Lower leg skin (tissue), 4 donors: ENCODE measurements around the gene SHANK1. TPM values are rescaled to one million over a fixed set of nuclear protein-coding genes. Genes with fewer than 3 reads are reported as not detected.

Source experiments
- DNase-seq, 2 donors: peaks; one replicate each; pipeline ENCODE4 v3.0.0-alpha.2; 2019; ENCODE audit warnings: low spot score in 2 of 2
- H3K4me3 ChIP-seq: fragments of 200-600 bp; sonication (generic); 2 replicates; pipeline ENCODE4 v1.5.1; 2017; ENCODE audit warnings: mild to moderate bottlenecking, low read depth; ENCODE audit not compliant: poor library complexity, severe bottlenecking
- POLR2A ChIP-seq, 2 donors: fragments of 450-650 bp; IDR thresholded peaks; one replicate each; pipeline ENCODE4 v1.6.1; 2016 to 2017; ENCODE audit warnings: antibody characterized with exemption in 2 of 2, mild to moderate bottlenecking in 1 of 2, moderate library complexity in 1 of 2
- WGBS, 2 donors: methylation state at CpG; one replicate each; pipeline ENCODE4 v1.1.5; 2018; 5-methylcytosine and 5-hydroxymethylcytosine counted together
- intact Hi-C: fragments of 100-400 bp; cut with DNase I; formaldehyde crosslinking; loops from one replicate; pipeline ENCODE4 v1.15.0; 2023; ENCODE audit warnings: low total_unique reads
- total RNA-seq, 4 donors: library from RNA; depleted of rRNA; stranded (reverse); fragments of >200 nt; gene quantifications; one replicate each; pipeline ENCODE4 v1.1.0, GENCODE V29; 2016
- TF ChIP-seq, protein P1 (sequence below), 3 donors: fragments of 450-650 bp; IDR thresholded peaks; one replicate each; pipeline ENCODE4 v1.5.1; 2016; ENCODE audit warnings: antibody characterized with exemption in 3 of 3, mild to moderate bottlenecking in 3 of 3, moderate library complexity in 2 of 3

Gene SHANK1
- total RNA-seq, 4 donors from 2014 or later = 0.30 to 1.6 (median 0.67) TPM

DNA sequence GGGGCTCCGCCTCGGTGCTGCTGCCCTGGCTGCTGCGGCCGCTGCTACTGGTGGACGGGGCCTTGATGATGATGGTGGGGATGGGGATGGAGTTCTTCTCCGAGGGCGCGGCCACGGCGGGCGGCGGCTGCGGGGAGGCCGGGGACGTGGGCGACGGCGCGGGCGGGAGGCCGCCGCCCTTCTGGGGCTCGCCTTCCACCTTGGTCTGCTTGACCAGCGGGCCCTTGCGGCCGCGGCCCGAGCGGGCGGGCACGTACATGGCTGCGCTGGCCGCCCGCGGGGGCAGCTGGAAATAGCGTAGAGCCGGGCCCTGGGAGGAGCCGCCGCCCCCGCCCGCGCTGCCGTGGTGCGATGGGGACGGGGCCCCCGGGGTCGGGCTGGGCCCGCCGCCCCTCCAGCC lies 51.2 kb downstream of the SHANK1 start:
- no peak for TF ChIP-seq POLR2A (IDR thresholded peaks at IDR 0.05)
- TF ChIP-seq, protein P1, sequence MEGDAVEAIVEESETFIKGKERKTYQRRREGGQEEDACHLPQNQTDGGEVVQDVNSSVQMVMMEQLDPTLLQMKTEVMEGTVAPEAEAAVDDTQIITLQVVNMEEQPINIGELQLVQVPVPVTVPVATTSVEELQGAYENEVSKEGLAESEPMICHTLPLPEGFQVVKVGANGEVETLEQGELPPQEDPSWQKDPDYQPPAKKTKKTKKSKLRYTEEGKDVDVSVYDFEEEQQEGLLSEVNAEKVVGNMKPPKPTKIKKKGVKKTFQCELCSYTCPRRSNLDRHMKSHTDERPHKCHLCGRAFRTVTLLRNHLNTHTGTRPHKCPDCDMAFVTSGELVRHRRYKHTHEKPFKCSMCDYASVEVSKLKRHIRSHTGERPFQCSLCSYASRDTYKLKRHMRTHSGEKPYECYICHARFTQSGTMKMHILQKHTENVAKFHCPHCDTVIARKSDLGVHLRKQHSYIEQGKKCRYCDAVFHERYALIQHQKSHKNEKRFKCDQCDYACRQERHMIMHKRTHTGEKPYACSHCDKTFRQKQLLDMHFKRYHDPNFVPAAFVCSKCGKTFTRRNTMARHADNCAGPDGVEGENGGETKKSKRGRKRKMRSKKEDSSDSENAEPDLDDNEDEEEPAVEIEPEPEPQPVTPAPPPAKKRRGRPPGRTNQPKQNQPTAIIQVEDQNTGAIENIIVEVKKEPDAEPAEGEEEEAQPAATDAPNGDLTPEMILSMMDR (IDR thresholded peaks at IDR 0.05) = no peak
- H3K4me3 ChIP-seq = no peak overlapping the region
- WGBS, 2 donors = 4% methylated on average over 18 of the region's 49 CpGs; no CpG with 5 or more reads in 1 of the 2 donors
- DNase-seq = no peak
- intact Hi-C loops = no loop called here

DNA sequence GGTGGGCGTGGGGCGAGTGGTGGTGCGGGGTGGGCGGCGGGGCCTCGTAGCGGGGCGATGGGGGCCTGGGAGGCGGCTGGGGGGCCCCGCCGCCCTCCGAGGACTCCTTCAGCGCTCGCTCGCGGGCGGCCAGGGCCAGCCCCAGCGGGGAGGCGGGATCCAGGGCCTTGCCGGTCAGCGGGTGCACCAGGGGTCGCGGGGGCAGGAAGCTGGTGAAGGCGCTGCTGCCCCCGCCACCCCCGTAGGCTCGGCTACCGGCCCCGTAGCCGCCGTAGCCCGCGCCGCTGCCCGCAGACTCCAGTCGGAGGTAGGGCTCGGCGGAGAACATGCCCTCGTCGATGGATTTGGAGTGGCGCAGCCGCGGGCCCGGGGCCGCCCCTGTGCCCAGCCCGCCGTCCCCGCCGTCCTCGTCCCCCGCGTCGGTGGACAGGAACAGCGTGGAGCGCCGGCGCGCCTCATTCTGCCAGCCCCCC lies 51.8 kb downstream of the SHANK1 start:
- intact Hi-C loops = no loop called here
- TF ChIP-seq, protein P1 (IDR thresholded peaks at IDR 0.05) = no peak
- TF ChIP-seq POLR2A (IDR thresholded peaks at IDR 0.05) = no peak
- H3K4me3 ChIP-seq = no peak overlapping the region
- 5% methylated on average over 30 of the region's 58 CpGs; no CpG with 5 or more reads in 1 of the 2 donors for WGBS, 2 donors
- no peak for DNase-seq

DNA sequence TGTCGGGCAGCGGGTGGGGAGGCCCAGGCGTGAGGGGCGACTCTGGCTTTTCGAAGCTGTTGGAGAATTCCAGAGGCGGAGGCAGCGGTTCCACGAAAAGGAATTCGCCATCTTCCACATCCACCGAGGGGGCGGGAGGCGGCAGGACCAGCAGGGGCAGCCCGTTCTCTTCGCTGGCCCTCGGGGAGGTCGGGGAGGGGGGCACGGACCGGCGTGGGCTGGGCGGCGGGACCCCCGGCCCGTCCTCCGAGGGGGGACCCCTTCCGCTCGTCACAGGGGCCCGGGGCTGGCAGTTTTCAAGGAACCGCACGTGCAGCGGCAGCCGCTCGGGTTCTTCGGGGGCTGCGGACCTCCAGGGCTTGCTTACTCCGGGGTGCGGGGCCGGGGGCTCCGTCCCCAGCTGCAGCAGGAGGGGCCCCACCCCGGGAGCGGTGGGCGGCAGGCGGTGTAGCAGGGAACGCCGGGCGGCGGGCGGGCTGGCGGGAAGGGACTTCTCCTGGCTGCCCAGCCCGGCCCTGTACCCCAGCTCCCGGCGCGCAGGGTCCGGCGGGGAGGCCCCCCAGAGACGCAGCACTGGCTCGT lies 52.3 kb downstream of the SHANK1 start:
- H3K4me3 ChIP-seq = no peak overlapping the region
- intact Hi-C loops = no loop called here
- DNase-seq = no peak
- 4 to 19% methylated on average over 4 to 25 of the region's 56 CpGs for WGBS, 2 donors
- TF ChIP-seq, protein P1 (IDR thresholded peaks at IDR 0.05) = no peak
- TF ChIP-seq POLR2A (IDR thresholded peaks at IDR 0.05) = no peak

DNA sequence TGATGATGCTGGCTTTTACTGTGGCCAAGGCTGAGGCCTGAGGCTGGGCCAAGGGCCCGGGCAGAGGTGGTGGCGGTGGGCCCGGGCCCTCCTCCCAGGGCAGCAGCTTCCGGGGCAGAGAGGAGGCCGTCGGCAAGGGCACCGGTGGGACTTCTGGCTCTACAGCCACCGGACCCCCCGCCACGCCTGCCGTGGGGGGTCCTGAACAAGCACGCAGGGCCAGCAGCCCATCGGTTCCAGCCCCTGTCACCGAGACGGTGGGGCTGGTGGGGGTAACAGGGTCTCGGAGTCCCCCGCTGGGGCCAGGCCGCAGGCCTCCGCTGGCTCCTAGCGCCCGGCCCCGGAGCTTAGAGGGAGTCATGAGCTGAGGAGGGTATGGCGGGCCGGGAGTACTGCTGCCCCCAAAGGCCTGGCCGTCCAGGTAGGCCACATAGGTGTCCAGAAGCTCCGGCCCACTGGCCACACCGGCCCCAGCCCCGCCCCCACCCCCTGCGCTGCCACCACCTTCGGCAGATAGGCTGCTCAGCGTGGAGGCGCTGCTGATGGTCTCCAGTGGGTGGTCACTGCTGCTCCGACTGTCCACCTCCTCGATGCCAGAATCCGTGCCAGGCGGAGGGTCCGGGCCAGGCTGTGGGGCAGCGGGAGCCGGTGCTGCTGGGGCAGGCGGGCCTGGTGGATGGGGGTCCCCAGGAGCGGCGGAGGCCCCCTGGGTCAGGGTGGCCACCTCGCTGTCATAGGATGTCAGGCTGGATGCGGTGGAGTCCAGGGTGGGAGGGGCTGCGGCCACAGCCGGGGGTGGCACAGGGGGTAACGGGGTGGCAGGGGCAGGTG lies 53.0 kb downstream of the SHANK1 start:
- TF ChIP-seq, protein P1 (IDR thresholded peaks at IDR 0.05) = no peak
- no peak for TF ChIP-seq POLR2A (IDR thresholded peaks at IDR 0.05)
- WGBS, 2 donors = 12 to 21% methylated on average over 25 to 28 of the region's 47 CpGs
- no peak for DNase-seq
- no peak overlapping the region for H3K4me3 ChIP-seq
- intact Hi-C loops = no loop called here

DNA sequence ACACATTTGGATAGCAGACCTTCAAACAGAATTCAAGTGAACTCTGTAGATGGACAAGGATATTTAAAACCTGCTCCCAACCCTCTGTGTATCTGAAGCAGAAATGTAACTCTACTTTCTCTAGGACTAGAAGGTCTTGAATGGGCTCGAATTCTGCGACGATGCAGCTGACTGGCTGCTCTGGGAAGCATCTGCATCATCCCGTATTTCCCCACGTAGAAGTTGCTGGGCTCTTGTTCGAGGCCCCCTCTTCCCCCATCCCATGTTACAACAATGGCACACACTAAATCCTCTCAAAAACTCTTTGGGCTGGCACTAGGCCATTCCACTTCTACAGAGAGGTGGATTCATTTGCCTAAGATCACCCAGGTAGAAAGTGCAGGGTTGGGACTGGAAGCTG lies 55.4 kb downstream of the SHANK1 start:
- no peak overlapping the region for H3K4me3 ChIP-seq
- no peak for DNase-seq
- TF ChIP-seq, protein P1 (IDR thresholded peaks at IDR 0.05) = no peak
- TF ChIP-seq POLR2A (IDR thresholded peaks at IDR 0.05) = no peak
- 78 to 88% methylated on average over 6 of the region's 6 CpGs for WGBS, 2 donors
- intact Hi-C loops = no loop called here
